ENCODE data around the gene EVA1A.

Gene EVA1A

GRCh38 chr2:75506101-75506697 is 54.5 kb downstream of the EVA1A start:
- no peak for DNase-seq (ENCODE audit: low spot score)
- TF ChIP-seq, protein P1, sequence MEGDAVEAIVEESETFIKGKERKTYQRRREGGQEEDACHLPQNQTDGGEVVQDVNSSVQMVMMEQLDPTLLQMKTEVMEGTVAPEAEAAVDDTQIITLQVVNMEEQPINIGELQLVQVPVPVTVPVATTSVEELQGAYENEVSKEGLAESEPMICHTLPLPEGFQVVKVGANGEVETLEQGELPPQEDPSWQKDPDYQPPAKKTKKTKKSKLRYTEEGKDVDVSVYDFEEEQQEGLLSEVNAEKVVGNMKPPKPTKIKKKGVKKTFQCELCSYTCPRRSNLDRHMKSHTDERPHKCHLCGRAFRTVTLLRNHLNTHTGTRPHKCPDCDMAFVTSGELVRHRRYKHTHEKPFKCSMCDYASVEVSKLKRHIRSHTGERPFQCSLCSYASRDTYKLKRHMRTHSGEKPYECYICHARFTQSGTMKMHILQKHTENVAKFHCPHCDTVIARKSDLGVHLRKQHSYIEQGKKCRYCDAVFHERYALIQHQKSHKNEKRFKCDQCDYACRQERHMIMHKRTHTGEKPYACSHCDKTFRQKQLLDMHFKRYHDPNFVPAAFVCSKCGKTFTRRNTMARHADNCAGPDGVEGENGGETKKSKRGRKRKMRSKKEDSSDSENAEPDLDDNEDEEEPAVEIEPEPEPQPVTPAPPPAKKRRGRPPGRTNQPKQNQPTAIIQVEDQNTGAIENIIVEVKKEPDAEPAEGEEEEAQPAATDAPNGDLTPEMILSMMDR (IDR thresholded peaks at IDR 0.05; ENCODE audit: extremely low read depth, insufficient read depth, missing control alignments) = no peak

GRCh38 chr2:75505012-75505411 is 55.7 kb downstream of the EVA1A start:
- TF ChIP-seq, protein P1 (IDR thresholded peaks at IDR 0.05; ENCODE audit: extremely low read depth, insufficient read depth, missing control alignments) = no peak

More at GRCh38 chr2:75506101-75506697, 54.5 kb downstream of the EVA1A start:
- in situ Hi-C loops (cut with MboI; ENCODE audit: low pct_unique_long_range_greater_than_20kb, low sequenced_read_pairs, unreplicated experiment) = no loop called here

DNA sequence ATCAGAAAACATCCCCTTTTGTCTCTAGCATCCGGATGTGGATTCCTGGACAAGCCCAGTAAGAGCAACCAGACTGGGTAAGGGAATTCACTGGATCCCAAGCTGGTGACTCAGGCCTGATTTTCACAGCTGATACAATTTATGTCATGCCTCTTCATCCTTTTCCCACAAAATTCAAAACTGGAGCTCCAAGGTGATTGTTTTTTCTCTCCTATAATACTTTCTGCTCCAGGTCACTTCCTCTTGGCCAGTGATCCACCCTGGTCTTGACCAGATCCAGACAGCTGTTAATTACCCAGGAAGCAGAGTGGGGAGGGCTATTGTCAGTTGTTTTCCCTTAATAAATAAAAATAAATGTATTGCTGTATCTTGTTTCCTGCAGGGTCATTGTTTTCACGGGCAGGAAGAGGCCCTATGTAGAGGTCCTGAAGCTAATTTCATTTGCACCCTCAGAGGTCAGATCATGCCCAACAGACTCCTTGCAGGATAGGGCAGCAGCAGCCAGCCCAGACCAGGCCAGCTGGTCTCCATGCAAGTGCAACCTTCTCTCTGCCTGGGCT is 57.6 kb downstream of the EVA1A start:
- TF ChIP-seq, protein P1 (IDR thresholded peaks at IDR 0.05; ENCODE audit: extremely low read depth, insufficient read depth, missing control alignments) = no peak
- in situ Hi-C loops (cut with MboI; ENCODE audit: low pct_unique_long_range_greater_than_20kb, low sequenced_read_pairs, unreplicated experiment) = no loop called here
- no peak for DNase-seq (ENCODE audit: low spot score)

More at GRCh38 chr2:75505012-75505411, 55.7 kb downstream of the EVA1A start:
- DNase-seq (ENCODE audit: low spot score) = no peak
- in situ Hi-C loops (cut with MboI; ENCODE audit: low pct_unique_long_range_greater_than_20kb, low sequenced_read_pairs, unreplicated experiment) = no loop called here

- TF ChIP-seq, protein P1 (IDR thresholded peaks at IDR 0.05; ENCODE audit: extremely low read depth, insufficient read depth, missing control alignments) = no peak
- in situ Hi-C loops (cut with MboI; ENCODE audit: low pct_unique_long_range_greater_than_20kb, low sequenced_read_pairs, unreplicated experiment) = no loop called here
- no peak for DNase-seq (ENCODE audit: low spot score)
Observed at GRCh38 chr2:75500633-75501032, 60.1 kb downstream of the EVA1A start.

- in situ Hi-C loops (cut with MboI; ENCODE audit: low pct_unique_long_range_greater_than_20kb, low sequenced_read_pairs, unreplicated experiment) = no loop called here
- TF ChIP-seq, protein P1 (IDR thresholded peaks at IDR 0.05; ENCODE audit: extremely low read depth, insufficient read depth, missing control alignments) = no peak
- no peak for DNase-seq (ENCODE audit: low spot score)
Observed at GRCh38 chr2:75499534-75499933, 61.2 kb downstream of the EVA1A start.

GRCh38 chr2:75498907-75499306 is 61.8 kb downstream of the EVA1A start:
- TF ChIP-seq, protein P1 (IDR thresholded peaks at IDR 0.05; ENCODE audit: extremely low read depth, insufficient read depth, missing control alignments) = no peak
- in situ Hi-C loops (cut with MboI; ENCODE audit: low pct_unique_long_range_greater_than_20kb, low sequenced_read_pairs, unreplicated experiment) = no loop called here
- DNase-seq (ENCODE audit: low spot score) = no peak
